T1000 (cell line): ENCODE results near the gene ILKAP.

ENCODE experiments used
- DNase-seq: peaks from one replicate; lab custom pipeline; 2025; ENCODE audit warnings: mixed read lengths; lab: John Stamatoyannopoulos, UW

The ILKAP gene

GRCh38 chr2:238237431-238238135, 34.1 kb upstream of the ILKAP start:
- no peak for DNase-seq

- no peak for DNase-seq
These were observed 33.1 kb upstream of the ILKAP start for GRCh38 chr2:238236571-238236970.

GRCh38 chr2:238235856-238236255, 32.4 kb upstream of the ILKAP start:
- DNase-seq: no peak

GRCh38 chr2:238235331-238235732, 31.8 kb upstream of the ILKAP start:
- DNase-seq: no peak

- no peak for DNase-seq
These were observed 30.1 kb upstream of the ILKAP start for GRCh38 chr2:238233625-238234024.

GRCh38 chr2:238231809-238232208, 28.3 kb upstream of the ILKAP start:
- DNase-seq: no peak

GRCh38 chr2:238231251-238231793, 27.8 kb upstream of the ILKAP start:
- peak; percentile 40 for DNase-seq

- DNase-seq: no peak
These were observed 27.2 kb upstream of the ILKAP start for GRCh38 chr2:238230699-238231098.

GRCh38 chr2:238228700-238229099, 25.2 kb upstream of the ILKAP start:
- DNase-seq: no peak

GRCh38 chr2:238227587-238228032, 24.1 kb upstream of the ILKAP start:
- no peak for DNase-seq

GRCh38 chr2:238226698-238227586, 23.4 kb upstream of the ILKAP start:
- DNase-seq: no peak

- DNase-seq: no peak
These were observed 22.6 kb upstream of the ILKAP start for GRCh38 chr2:238225911-238226697.

GRCh38 chr2:238225121-238225520, 21.6 kb upstream of the ILKAP start:
- no peak for DNase-seq

- DNase-seq: no peak
These were observed 21.0 kb upstream of the ILKAP start for GRCh38 chr2:238224356-238225035.

GRCh38 chr2:238220892-238221521, 17.5 kb upstream of the ILKAP start:
- DNase-seq: peak; percentile 45

- DNase-seq: no peak
These were observed 16.9 kb upstream of the ILKAP start for GRCh38 chr2:238220274-238220891.

GRCh38 chr2:238216651-238217184, 13.2 kb upstream of the ILKAP start:
- no peak for DNase-seq

- no peak for DNase-seq
These were observed 3.5 kb upstream of the ILKAP start for GRCh38 chr2:238207006-238207405.

- DNase-seq: no peak
These were observed 633 bp upstream of the ILKAP start for GRCh38 chr2:238203973-238204683.
